ENCODE data around the gene TNFAIP8.

Gene TNFAIP8

DNA sequence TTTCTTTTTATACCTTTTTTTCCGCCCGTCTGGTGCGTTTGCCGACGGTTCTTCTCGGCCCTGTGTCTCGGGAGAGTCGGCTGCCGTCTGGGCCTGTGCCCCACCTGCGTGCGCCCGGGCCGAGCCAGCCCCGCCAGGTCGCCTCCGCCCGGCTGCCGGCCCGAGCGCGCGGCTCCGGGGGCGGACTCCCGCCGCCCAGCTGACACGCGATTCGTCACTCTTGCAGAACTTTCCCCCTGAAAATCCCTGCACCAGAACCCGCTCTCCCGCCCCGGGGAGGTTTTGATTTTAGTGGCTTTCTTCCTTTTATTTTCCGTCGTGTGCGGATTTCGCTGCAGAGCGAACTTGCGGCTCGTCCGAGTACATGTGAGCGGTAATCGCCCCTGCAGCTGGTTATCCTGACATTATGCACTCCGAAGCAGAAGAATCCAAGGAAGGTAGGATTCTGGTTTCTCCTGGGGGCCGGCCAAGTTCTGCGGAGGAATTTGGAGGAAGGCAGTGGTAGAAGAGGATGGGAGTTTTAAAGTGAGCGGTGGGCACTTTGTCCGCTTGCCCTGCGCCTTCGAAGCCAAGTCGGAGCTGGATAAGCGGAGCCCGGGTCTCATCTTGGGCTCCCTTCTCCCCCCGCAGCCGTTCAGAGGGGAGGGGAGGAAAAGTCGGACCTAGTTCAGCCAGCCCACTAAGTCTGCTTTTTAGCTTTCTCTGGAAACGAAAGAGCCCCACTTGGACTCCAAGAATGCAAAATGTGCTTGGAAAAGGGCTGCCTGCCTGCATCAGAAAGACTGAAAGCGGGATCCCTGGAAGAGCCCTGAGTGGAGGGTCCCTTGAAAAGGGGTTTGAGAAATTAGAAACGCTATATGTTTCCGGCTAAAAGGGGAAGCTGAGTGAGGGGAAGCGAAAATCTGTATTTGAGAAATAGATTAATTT lies at the start of gene TNFAIP8:
Gene TNFAIP8 (plus strand): TSS at position 335 of the 927 bp plus-strand sequence. CDS start 72 bp downstream, at position 407.
- no peak for DNase-seq

DNA sequence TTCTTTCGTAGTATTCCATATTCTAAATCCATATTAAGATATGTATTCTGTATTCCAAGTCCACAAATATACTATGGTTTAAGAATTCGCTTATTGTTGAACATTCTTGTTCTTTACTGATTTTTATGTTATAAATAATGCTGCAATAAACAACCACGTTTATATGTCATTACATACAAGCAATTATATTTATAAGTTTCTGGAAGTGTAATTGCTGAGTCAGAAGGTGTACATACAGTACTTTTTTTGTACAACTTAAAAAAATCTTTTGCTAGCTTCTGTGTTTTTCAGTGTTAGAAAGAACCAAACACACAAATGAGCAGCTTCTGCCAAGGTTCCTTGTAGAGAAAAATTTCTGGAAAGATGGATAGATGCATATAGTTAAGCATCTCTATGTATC lies 48.6 kb upstream of the TNFAIP8 start:
- no peak for DNase-seq

DNA sequence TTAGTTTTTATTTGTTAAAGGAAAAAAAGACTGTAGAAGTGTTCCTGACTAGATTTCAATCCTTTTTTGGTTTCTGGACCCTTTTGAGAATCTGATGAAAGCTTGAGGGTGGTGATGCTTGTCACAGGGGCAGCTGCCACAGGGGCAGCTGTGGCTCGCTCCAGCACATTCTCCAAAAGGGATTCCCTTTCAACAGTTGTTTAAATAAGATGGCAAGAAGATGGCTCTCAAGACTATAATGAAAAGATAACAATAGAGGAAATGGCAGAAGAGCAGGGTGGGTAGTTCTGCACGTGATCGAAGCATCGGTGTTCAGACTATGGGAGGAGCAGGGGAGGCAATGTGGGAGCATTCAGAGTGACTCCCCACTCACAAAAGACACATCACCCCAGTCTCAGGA lies 46.5 kb upstream of the TNFAIP8 start:
- DNase-seq, result no peak

DNA sequence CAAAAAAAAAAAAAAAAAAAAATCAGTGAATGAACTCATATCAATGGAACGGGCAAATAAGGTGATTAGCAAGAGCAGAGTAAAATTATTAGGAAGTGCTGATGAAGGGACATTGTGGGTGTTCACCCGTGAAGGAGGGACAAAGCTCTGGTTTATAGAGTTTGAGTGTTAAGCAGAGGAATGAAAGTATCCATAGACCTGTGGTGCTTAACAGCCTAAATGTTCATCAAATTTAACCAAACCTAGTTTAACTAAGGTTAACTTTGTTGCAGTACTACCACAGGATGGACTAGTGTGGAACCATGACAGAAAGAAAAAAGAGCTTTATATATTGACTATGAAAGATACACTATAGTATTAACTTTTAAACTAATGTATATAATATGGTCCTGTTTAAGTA lies 44.1 kb upstream of the TNFAIP8 start:
- DNase-seq, result no peak

DNA sequence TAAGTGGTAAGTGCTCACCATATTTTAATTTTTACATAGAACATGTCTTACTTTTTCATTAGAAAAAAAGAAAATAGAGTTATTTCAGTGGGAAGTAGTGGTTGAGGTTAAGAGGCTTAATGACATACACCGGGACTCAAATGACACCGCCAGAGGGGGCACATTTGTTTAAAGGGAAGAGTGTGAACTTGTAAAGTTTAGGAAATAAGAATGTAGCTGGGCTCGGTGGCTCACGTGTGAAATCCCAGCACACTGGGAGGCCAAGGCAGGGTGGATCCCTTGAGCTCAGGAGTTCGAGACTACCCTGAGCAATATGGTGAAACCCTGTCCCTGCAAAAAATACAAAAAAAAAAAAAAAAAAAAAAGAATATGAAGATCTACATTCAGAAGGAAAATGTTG lies 43.4 kb upstream of the TNFAIP8 start:
- no peak for DNase-seq

DNA sequence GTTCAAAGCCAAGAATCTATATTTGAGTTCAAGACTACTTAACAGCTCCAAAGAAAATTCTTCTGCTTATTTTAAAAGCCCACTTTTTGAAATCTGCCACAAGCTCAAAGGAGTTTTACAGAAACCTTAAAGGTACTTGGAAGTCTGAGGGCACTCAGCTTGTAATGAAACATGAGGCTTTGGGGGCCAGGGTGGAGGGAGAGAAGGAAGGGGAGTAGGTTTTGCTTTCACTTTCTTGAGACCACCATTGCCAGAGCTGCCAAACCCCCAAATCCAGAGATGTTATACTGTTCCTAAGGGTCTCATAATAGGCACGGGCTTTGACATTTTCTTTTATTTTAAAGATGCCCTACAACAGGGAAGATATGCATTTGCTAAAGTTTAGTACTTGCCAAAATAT lies 42.6 kb upstream of the TNFAIP8 start:
- no peak for DNase-seq

DNA sequence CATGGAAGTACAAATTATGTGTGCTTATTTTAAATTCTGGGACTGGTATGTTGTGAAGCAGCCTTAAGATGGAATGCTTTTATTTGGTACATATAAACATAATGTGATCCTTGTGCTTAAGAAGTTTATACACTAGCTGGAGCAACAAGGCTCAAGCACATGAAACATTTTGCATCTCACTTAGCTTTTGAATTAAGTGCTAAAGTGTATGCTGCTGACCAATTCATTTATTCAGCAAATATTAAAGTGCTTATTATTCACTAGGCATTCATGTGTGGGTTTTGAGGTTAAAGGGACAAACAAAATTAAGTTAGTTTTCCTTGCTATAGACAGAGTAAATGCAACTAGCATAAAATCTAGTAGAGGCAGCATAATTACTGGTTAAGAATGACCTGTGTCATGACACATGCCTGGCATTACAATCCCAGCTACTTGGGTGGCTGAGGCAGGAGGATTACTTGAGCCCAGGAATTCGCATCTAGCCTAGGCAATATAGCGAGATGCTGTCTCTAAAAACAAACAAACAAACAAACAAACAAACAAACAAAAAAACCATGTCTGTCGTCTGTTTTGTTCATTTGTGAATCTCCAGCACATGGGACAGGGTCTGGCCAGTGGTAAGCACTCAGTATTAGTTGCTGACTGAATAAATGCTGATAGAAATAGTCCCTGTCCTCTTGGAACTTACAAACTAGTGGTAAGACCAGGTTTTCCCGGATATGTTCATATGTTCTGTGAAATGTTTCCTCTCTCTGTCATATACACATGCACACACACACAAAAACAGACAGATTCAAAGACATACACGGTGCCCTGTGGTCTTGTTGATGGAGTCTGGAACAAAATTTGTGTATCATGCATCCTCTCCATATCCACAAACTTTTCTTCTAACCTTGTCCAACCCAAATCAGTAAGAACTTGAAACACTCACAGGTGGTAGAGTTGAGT lies 41.9 kb upstream of the TNFAIP8 start:
- no peak for DNase-seq

DNA sequence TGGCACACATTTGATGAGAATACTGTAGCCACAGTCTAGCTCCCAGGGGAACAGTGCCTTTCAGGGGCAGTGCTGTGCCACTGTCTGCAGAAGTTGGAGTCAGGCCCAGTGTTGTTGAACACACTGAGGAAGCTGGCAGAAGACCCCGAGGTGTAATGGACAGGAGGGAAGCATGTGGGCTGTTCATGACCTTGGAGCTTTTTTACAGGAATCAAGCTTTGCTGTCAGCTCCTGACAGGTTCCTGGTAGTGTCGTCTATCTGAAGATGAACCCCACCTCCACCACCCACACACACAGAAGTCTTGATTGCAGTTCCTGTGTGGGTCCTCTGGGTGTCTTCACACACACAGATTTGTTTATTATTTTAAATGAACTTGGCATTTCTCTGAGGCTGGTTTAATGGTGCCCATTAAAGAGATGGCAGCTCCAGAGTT lies 40.3 kb upstream of the TNFAIP8 start:
- no peak for DNase-seq

DNA sequence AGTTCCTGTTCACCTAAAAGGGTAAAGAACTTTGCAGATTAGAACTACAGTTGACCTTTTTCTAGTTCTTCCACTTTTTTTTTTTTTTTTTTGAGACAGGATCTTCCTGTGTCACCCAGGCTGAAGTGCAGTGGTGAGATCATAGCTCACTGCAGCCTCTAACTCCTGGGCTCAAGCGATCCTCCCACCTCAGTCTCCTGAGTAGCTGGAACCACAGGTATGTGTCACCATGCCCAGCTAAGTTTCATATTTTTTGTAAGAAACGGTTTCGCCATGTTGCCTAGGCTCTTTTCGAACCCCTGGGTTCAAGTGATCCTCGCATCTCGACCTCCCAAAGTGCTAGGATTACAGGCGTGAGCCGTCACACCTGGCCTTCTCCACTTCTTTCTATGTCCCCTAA lies 39.7 kb upstream of the TNFAIP8 start:
- DNase-seq, result no peak

DNA sequence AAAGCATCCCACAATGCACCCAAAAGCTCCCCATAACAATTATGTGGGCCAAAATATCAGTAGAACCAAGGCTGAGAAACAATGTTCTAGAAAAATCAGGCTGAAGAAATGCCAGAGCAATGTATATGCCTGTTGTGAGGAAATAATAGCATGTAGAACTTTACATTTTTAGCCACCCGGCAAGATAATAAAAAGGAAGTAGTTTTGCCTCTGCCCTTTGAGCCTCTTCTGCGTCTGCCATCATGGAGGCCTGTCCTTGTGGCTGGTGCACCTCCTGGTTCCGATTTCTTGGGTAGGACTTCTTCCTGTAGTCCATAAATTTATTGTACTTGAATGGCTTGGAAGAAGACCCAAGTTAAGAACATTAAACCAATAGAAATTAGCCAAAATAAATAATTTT lies 38.9 kb upstream of the TNFAIP8 start:
- no peak for DNase-seq

DNA sequence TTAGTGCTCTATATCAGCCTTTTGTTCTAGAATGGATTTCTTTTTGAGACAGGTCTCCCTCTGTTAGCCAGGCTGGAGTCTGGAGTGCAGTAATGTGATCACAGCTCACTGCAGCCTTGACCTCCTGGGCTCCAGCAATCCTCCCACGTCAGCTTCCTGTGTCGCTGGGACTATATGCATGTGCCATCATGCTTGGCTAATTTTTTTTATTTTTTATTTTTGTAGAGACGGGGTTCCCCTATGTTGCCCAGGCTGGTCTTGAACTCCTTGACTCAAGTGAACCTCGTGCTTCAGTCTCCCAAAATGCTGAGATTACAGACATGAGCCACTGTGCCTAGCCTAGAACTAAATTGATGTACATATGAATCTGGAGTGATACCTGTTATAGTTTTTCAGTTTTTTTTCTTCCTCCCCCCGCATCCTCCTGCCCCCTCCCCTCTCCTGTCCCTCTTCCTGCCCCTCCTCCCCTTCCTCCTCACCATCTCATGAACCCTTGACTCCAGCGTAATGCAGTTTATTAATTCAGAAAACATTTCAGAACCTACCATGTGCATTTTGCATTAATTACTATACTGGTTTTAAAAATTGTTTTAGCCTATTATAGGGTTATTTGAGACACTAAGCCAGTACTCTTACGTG lies 37.4 kb upstream of the TNFAIP8 start:
- DNase-seq, result no peak

DNA sequence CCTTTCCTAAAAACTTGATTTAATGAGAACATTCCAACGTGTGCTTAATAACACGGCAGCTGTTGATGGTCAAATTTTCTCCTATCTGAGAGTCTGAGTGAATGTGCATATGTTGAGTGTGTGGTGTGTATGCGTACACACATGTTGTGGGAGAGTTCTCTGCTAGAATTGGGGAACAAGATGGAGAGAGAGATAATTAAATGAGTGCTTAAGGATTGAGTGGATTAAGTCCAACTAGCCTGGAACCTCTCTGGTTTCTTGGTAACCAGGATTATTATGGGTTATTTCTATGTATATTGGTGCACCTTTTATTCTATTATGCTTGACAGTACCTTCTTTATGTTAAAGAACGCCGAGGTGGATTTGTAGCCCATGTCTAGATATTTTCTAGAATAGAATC lies 36.4 kb upstream of the TNFAIP8 start:
- DNase-seq, result no peak

DNA sequence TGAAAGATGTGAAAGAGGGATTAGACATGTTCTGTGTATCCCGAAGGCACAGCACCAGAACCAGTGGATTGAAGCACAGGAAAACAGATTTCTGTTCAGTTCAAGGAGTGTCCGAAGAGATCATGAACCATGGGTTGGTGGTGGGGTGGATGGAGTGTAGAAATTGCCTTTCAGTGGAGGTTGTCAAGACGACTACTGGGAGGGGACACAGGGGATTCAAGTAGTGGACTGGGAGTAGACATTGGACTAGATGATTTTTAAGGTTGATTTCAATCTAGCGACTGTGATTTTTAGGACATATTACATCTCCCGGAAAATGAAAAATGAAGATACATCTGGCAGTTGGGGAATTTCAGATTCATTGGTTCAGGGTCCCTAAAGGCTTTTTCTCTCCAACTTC lies 35.9 kb upstream of the TNFAIP8 start:
- no peak for DNase-seq

DNA sequence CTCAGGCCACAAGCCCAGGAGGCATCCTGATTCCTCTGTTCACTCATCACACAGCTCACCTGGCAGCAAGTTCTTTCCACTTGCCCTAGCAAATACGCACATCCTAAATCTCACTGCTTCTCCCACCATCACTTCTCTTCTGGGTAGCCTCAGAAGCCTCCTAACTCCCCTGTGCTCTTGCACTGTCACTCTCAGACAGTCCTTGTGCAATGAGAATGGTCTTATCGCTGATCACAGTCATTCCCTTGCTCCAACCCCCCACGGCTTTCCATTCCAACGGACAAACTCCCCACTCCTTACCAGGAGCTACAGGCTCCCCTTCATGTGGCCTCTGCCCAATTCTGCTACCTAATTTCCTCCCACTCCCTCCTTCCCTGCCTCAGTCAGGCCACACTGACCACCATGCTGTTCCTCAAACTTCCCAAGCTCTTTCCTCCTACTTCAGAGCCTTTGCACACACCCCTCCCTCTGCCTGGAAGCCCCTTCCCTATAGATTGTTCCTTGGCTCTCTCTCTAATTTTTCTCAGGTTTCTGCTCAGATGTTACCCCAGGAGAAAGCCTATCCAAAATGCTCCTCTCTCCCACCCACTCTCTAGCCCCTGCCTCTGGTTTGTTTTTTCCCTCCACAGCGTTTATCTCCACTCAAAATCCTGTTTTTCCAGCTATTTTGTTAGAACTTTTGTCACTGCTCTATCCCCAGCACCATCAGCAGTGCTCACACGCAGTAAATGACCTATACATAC lies 34.1 kb upstream of the TNFAIP8 start:
- DNase-seq, result no peak

DNA sequence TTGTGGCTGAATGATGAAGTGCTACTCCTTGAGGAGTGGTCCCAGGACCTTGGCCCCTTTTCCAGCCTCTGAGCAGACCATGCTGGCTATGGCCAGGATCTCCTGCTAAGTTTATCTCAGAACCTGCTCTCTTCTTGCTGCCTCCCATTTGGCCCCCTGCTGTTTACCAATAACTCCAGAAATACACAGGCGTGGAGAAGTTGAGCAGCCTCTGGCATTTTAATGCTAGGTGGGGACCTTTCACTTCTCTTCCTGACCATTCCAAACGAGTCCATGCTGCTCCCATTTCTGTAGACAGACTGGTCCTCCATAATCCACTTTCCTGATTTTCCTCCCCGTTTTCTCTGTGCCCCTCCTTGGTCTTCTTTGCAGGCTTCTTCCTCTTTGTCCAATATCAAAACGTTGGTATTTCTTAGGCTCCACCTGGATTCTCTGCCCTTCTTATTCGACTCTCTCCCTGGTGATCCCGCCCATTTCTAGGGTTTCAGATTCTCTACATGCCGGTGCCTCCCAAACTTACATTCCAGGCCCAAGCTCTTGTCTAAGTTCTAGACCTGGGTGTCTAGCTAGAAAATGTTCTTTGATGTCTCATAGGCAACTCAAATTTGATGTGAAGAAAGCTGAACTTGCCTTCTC lies 33.4 kb upstream of the TNFAIP8 start:
- DNase-seq, result no peak

DNA sequence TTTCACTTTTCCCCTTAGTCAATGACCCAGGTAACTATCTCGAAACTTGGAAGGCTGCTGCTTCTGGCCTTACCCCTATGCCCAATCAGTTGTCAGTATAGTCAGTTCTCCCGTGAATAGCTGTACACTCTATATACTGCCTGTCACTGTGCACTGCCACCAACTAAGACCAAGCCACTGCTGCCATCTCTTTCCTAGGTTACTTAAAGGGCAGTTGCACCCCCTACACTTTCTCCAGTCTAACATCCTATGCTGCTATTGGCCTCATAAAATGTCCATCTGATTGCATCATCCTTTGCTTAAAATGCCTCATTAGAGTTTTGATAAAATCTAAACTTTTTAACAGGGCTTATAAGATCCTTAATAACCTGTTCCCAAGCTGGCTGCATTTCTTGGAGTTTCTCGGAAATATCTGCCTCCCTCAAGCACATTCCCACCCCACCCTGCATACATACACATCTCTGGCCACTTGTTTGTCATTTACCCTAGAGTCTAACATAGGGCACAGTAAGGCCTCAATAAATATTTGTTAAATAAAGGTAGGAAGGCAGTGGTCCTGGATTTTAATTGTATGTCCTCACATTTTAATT lies 32.8 kb upstream of the TNFAIP8 start:
- DNase-seq, result no peak

DNA sequence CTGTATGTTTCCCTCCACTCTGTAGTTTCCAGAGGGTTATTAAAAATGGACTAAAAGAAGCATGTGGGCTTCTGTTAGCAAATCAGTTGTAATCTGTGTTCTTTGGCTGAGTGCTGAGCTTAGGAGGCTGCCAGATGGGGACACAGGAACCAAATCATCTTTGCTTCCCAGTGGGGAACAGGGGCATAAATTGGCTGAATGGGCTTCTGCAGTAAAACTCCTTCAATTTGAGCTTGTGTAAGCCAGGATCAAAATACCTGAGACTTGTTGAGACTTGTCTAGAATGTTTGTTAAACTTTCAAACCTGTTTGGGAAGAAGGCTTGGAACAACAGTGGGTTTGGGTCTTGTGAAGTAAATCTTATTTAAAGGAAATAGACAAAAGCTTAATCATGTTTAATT lies 32.2 kb upstream of the TNFAIP8 start:
- DNase-seq, result peak; percentile 71

DNA sequence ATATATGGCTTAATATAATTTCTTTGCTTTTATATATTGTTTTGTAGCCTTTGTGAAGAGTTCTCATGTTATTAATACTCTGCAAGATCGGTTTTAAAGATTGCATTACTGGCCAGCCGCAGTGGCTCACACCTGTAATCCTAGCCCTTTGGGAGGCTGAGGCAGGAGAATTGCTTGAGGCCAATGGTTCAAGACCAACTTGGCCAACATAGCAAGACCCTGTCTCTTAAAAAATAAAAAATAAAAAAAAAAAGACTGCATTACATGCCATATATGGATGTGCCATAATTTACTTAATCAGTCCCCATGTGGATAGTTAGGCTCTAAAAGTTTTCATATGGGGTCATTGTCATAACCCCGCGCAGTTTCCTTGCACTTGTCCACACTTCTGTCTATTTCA lies 31.0 kb upstream of the TNFAIP8 start:
- no peak for DNase-seq

DNA sequence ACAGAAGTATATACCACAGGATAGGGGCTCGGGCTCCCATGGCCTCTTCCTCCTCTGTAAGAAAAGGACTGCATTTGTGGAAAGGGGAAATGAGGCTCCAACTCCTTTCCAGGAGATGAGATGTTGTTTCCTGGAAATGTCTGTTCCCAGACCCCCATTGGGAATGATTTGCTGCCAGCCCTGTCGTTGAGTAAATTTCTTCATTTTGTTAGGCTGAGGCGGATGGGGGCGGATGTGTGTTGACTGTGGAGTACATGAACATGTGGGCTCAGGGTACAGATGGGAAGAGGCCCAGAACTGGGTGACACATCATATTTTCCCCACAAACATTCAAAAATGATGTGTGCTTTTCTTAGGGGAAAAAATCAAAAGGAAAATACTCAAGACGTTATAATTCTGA lies 28.8 kb upstream of the TNFAIP8 start:
- no peak for DNase-seq

DNA sequence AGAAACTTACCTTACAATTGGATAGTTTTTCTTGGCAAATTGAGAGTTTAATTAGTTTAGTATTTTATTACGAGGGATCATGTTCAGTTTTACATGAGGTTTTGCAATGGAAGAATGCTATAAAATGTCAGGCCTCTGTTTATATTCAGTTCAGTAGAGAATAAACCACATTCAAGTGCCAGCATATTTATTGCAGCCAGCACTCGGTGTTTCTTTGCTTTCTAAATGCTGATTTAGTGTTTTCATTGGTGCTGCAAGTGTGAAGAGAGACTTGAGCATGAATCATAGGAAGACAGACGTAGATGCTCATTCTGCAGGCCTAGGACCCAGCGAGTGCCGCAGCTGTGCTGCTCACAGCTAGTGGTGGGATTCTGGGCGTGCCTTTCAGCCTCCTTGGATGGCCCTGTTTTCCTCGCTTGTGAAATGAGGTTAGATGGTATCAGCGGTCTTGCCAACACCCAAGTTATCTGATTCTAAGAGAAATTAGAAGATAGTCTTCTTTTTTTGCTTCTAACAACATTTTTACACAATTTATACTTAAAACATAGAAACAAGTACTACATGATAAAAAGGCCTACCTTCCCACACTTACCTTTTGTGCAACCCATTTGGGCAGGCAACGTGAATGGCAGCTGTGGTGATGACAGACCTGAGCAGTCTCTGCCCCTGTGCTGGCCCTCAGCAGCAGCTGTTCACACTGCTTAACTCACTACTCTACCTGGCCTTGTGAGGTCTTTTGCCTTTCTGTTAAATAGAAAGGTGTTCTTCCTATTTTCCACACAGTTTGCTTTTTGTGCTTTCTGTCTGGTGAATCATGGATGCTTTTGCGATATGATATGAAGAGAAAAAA lies 26.8 kb upstream of the TNFAIP8 start:
- no peak for DNase-seq

DNA sequence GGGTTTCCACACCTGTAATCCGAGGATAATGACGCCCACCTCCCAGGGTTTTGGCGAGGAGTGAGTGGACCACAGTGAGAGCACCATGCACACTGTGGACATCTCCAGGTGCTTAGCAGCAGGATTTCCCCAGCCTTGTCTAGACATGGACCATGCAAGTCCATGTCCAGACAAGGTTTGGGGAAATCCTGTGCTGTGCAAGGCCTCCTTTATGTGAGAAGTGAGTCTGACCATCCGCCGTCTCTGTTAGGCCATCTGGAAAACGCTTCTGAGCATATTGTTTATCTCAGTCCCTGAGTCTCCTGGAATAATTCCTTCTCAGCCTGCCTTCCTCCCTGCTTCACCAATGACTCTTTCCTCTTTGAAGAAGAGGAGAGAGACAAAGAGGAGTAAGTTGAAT lies 26.2 kb upstream of the TNFAIP8 start:
- DNase-seq, result no peak

All from NCI-H2171 (cell line).